Measurements from ENCODE around the gene LAP3. TPM values are rescaled to one million over a fixed set of nuclear protein-coding genes. Genes with fewer than 3 reads are reported as not detected.

The LAP3 gene
- polyA plus RNA-seq, 1 donor from 2014 or later = 47.6 TPM

Other genes starting within 250 kb of the LAP3 start
- 26.2 TPM for gene QDPR, start 65.1 kb upstream of the LAP3 start, polyA plus RNA-seq
- gene CLRN2, start 62.0 kb upstream of the LAP3 start, polyA plus RNA-seq = not detected
- 37.7 TPM for gene MED28, start 37.4 kb downstream of the LAP3 start, polyA plus RNA-seq
- gene FAM184B, start 204.4 kb downstream of the LAP3 start, polyA plus RNA-seq = not detected
- 14.2 TPM for gene DCAF16, start 233.6 kb downstream of the LAP3 start, polyA plus RNA-seq
- 1.2 TPM for gene NCAPG, start 233.8 kb downstream of the LAP3 start, polyA plus RNA-seq

Data from IgD-negative memory B cell (primary cell).